Body of pancreas (tissue), 4 donors: ENCODE measurements around the gene SYNGR2. TPM values are rescaled to one million over a fixed set of nuclear protein-coding genes. Genes with fewer than 3 reads are reported as not detected.

Source experiments
- ATAC-seq: fragments of 150-250 bp; one replicate; pipeline ENCODE4 v1.9.1; 2016
- DNase-seq, 4 donors: peaks; one replicate each; pipeline ENCODE4 v3.0.0-alpha.2; 2019
- H3K27ac ChIP-seq, 4 donors: fragments of 200-600 bp; sonication (generic); 1 replicate in 3 of 4; 2 replicates in 1 of 4; pipeline versions ENCODE4 v1.5.1 to v1.6.1; 2016 to 2019; ENCODE audit warnings: mild to moderate bottlenecking in 1 of 4, mixed read lengths in 1 of 4, moderate library complexity in 1 of 4
- H3K27me3 ChIP-seq, 2 donors: fragments of 200-600 bp; sonication (generic); one replicate each; pipeline ENCODE4 v1.6.0; 2016; ENCODE audit warnings: mild to moderate bottlenecking in 1 of 2
- H3K36me3 ChIP-seq, 2 donors: fragments of 200-600 bp; sonication (generic); replicated peaks in 1 of 2; 2 replicates each; pipeline ENCODE4 v1.5.1; 2016; ENCODE audit warnings: low read depth in 2 of 2; ENCODE audit not compliant: insufficient read depth in 1 of 2
- H3K4me1 ChIP-seq: fragments of 200-600 bp; sonication (generic); one replicate; pipeline ENCODE4 v1.6.0; 2016
- H3K4me3 ChIP-seq, 2 donors: fragments of 200-600 bp; sonication (generic); 1 replicate in 1 of 2; 2 replicates in 1 of 2; pipeline ENCODE4 v1.5.1; 2016 to 2019
- H3K9me3 ChIP-seq, 3 donors: fragments of 200-600 bp; sonication (generic); 1 replicate in 2 of 3; 2 replicates in 1 of 3; pipeline ENCODE4 v1.5.1; 2016
- CTCF ChIP-seq, 7 experiments: fragments of 450-650 bp in 4 of 7; fragments of 200-600 bp in 3 of 7; sonication (generic) in 3 of 7; IDR thresholded peaks; one replicate each; pipeline ENCODE4 v1.5.1; 2016 to 2019; ENCODE audit warnings: antibody characterized with exemption in 7 of 7
- POLR2A ChIP-seq, 3 donors: fragments of 450-650 bp; IDR thresholded peaks; one replicate each; pipeline ENCODE4 v1.6.1; 2016; ENCODE audit warnings: antibody characterized with exemption in 3 of 3, mild to moderate bottlenecking in 2 of 3
- WGBS, 2 donors: methylation state at CpG; one replicate each; pipeline ENCODE4 v1.1.5; 2017; 5-methylcytosine and 5-hydroxymethylcytosine counted together
- intact Hi-C: fragments of 100-400 bp; cut with DNase I; formaldehyde crosslinking; loops from one replicate; pipeline ENCODE4 v1.15.1; 2023
- total RNA-seq, 2 donors: library from RNA; depleted of rRNA; stranded (reverse); fragments of >200 nt; gene quantifications; one replicate each; pipeline ENCODE4 v1.1.0, GENCODE V29; 2016

The SYNGR2 gene
- total RNA-seq, 2 donors from 2014 or later: 68.6 to 86.4 TPM

GRCh38 chr17:78140169-78141051 lies 28.0 kb upstream of the SYNGR2 start:
- peaks cover 50% of the 10 kb centered on the region for H3K4me1 ChIP-seq
- WGBS, 2 donors: 25 to 28% methylated on average over 53 to 54 of the region's 58 CpGs
- TF ChIP-seq POLR2A (IDR thresholded peaks at IDR 0.05) (peak in 2 of 3 donors; percentile 56 to 61), CTCF (IDR thresholded peaks at IDR 0.05) (no peak)
- intact Hi-C loops: no loop called here
- H3K4me3 ChIP-seq: no peak overlapping the region
- peak; percentile 88 to 99 (median 96) for DNase-seq
- no peaks in the 10 kb centered on the region for H3K27me3 ChIP-seq
- peak; percentile 70 for ATAC-seq
- peak overlapping the region in 1 of 4 donors; percentile 24 for H3K27ac ChIP-seq
- H3K9me3 ChIP-seq: no peaks in the 10 kb centered on the region
- no peaks in the 10 kb centered on the region for H3K36me3 ChIP-seq

- no peak for TF ChIP-seq POLR2A (IDR thresholded peaks at IDR 0.05)
- TF ChIP-seq CTCF (IDR thresholded peaks at IDR 0.05): no peak
- Histone ChIP-seq H3K27ac (peak overlapping the region in 2 of 4 donors; percentile 60 to 67), H3K27me3 (no peaks in the 10 kb centered on the region), H3K36me3 (no peaks in the 10 kb centered on the region), H3K9me3 (no peaks in the 10 kb centered on the region), H3K4me1 (peaks cover 62% of the 10 kb centered on the region), H3K4me3 (no peak overlapping the region)
- ATAC-seq (no peak), DNase-seq (no peak)
- intact Hi-C loops: no loop called here
- WGBS, 2 donors: 78 to 85% methylated on average over 10 to 18 of the region's 20 CpGs
Measured at GRCh38 chr17:78141437-78142118, 26.8 kb upstream of the SYNGR2 start.

- ATAC-seq (no peak), DNase-seq (peak; percentile 63 to 92 (median 82))
- Histone ChIP-seq H3K27me3 (no peaks in the 10 kb centered on the region), H3K9me3 (no peaks in the 10 kb centered on the region), H3K4me3 (no peak overlapping the region), H3K4me1 (peaks cover 69% of the 10 kb centered on the region), H3K36me3 (no peaks in the 10 kb centered on the region), H3K27ac (peak overlapping the region in 2 of 4 donors; percentile 60 to 67)
- intact Hi-C loops: no loop called here
- TF ChIP-seq POLR2A (IDR thresholded peaks at IDR 0.05) (no peak), CTCF (IDR thresholded peaks at IDR 0.05) (no peak)
- 65 to 68% methylated on average over 5 to 16 of the region's 16 CpGs for WGBS, 2 donors
Measured at GRCh38 chr17:78142119-78142861, 26.1 kb upstream of the SYNGR2 start.

GRCh38 chr17:78143214-78144146 lies 24.9 kb upstream of the SYNGR2 start:
- 81 to 86% methylated on average over 20 to 21 of the region's 21 CpGs for WGBS, 2 donors
- H3K9me3 ChIP-seq: no peaks in the 10 kb centered on the region
- H3K27me3 ChIP-seq: no peaks in the 10 kb centered on the region
- H3K4me3 ChIP-seq: no peak overlapping the region
- H3K4me1 ChIP-seq: peaks cover 81% of the 10 kb centered on the region
- intact Hi-C loops: no loop called here
- H3K27ac ChIP-seq: peak overlapping the region; percentile 70 to 89 (median 87)
- H3K36me3 ChIP-seq: no peaks in the 10 kb centered on the region
- no peak for ATAC-seq
- DNase-seq: peak in 1 of 4 donors; percentile 17
- TF ChIP-seq CTCF (IDR thresholded peaks at IDR 0.05) (no peak), POLR2A (IDR thresholded peaks at IDR 0.05) (no peak)
